Hematopoietic multipotent progenitor cell treated with erythropoietin and hydrocortisone succinate and interleukin-3 and kit ligand, for 8 days (in vitro differentiated cells): ENCODE measurements around the gene KMT5C.
"Not testable (repeated sequence)": the region's sequence is repeated elsewhere in the genome, so short reads cannot be mapped to it uniquely, and the experiment has no call there.

Experiments used
- DNase-seq: peaks from one replicate; pipeline ENCODE4 v3.0.0-alpha.2; 2015

Gene KMT5C

DNA sequence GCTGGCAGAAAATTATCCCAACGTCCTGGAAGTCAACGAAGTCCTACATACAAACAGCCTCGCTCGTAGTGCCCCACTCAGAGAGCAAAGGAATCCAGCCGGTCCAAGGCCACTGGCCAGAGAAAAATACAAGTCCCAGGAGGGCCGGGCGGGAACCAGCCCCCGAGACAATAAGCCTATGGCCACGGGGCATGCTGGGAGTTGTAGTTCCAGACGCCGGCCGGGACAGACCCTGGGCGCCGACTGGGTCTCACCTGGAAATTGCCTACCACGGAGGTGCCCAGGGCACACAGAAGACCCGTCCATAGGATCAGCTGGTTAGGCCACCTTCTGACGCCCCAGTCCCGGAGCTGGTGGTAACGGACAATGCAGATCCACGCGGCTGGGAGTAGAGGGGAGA is 19.9 kb upstream of the KMT5C start:
- no peak for DNase-seq

DNA sequence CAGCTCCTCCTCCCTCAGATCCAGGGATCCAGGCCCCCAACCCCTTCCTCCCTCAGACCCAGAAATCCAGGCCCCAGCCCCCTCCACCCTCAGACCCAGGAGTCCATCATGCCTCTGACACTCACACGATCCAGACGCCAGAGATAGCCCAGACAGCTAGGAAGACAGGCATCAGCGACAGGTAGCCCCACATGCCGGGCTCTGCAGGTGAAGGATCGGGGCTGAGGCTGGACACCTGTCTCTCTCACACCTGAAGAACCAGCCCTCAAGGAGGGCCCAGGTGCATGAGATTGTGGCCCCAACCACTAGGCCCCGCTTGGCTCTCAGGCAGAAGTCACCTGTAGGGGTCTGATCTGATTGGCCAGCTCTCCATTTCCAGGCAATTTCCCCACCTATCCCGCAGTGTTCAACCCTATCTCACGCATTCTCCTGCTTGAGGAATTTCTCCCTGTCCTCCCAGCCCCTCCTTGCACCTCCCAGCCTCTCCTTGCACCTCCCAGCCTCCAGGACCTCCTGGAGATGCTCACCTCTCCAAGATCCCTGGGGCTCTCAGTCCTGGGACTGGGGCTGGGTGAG is 18.7 kb upstream of the KMT5C start:
- no peak for DNase-seq

DNA sequence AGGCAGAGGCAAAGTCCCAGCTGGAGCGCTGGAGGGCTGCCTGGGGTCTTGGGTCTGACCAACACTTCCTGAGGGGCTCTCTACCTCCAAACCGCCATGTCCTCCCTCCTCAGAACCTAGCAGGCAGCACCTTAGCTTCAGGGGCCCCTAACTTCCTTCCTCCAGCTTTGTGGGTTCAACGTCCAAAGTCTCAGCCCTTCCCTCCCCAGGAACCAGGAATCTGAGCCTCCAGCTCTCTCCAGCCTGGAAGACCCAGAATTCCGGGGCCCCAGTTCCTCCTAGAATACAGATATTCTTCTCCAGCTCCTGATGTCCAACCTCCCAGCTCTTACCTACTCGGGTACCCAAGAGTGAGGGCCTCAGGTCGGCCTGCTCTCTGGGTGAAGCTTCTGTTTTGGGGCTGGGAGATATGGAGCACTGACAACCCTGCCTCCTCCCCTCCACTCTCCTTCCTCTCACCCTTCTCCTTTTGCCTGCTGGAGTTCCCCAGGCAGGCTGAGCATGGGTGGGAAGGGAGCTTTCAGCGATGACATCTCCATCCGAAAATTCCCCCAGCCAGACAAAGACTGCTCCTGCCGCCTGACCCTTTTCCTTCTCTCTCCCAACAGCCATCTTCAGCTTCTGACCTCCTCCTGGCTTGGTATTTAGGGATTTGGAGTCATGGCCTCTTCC is 18.1 kb upstream of the KMT5C start:
- no peak for DNase-seq

DNA sequence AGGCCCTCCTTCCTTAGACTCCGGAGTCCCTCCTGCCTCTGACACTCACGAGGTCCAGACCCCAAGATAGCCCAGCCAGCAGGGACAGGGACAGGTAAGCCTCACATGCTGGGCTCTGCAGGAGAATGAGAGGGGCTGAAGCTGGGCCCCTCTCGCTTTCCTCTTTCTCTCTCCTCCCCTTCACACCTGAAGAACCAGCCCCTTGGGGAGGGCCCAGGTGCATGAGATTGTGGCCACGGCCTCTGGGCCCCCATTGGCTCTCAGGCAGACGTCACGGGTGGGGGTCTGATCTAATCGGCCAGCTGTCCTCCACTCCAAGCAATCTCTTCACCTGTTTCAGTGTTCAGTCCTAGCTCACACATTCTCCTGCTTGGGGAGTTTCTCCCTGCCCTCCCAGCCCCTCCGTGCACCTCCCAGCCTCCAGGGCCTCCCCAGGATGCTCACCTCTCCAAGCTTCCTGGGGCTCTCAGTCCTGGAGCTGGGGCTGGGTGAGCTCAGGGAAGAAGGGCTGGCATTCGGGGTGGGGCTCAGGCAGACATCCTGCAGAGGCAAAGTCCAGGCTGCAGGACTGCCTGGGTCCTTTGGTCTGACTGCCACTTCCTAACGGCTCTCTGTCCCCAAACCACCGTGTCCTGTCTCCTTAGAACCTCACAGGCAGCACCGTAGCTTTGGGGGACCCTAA is 17.3 kb upstream of the KMT5C start:
- no peak for DNase-seq

DNA sequence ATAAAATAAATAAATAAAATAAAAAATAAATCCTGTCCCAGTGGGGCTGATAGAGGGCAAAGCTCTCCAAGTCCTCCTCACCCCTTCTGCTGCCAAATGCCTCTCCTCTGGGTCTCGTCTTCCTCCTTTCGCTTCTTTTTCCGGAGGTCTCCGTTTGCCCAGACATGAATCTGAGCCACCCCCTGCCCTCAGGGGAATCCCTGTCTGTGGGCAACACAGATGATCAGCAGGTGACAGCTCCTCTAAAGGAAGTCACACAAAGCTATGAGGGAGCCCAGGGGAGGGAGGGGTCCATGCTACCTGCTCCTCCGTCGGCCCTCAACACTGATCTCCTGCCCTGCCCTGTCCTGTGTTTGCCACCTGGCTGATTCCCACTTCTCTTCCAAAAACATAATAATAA is 15.0 kb upstream of the KMT5C start:
- no peak for DNase-seq

DNA sequence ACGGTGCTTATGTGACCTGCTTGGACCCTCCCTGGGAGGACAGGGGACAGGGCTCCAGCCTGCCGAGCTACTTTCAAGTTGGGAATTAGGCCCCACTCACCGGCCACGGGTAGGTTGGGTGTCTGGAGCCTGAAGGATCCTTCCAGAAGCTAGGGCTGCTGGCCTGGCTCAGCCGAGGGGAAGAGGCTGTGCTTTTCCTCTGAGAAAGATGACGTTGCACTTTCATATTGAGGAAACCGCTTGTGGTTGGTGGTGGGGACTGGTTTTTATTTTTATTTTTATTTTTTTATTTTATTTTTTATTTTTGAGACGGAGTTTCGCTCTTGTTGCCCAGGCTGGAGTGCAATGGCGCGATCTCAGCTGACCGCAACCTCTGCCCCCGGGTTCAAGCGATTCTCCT is 14.5 kb upstream of the KMT5C start, which contains the start of gene TMEM150B:
TMEM150B (minus strand) TSS at position 170 of the 400 bp plus-strand sequence. CDS start 4,305 bp downstream, outside the sequence.
- peak; percentile 28 for DNase-seq

DNA sequence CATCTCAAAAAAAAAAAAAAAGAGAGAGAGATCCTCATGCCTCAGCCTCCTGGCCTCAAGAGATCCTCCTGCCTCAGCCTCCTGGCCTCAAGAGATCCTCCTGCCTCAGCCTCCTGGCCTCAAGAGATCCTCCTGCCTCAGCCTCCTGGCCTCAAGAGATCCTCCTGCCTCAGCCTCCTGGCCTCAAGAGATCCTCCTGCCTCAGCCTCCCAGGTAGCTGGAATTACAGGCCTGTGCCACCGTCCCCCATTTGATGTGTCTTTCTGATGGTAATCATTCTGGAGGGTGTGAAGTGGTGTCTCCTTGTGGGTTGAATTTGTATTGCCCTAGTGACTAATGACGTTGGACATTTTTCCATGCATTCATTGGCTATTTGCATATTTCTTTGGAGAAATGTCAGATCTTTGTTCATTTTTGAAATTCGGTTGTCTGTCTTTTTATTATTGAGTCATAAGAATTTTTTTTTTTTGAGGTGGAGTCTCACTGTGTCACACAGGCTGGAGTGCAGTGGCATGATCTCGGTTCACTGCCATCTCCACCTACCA is 10.8 kb upstream of the KMT5C start:
- DNase-seq, result peak; percentile 28

DNA sequence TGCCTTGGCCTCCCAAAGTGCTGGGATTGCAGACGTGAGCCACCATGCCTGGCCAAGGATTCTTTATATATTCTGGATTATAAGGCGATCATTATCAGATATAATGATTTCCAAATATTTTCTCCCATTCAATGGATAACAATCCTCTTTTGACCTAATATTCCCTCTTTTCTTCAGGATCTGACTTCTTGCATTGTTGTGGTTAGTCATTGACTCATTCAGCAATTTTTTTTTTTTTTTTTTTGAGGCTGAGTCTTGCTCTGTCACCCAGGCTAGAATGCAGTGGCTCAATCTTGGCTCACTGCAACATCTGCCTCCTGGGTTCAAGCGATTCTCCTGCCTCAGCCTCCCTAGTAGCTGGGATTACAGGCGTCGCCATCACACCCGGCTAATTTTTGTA is 9.9 kb upstream of the KMT5C start:
- DNase-seq, result not testable (repeated sequence)

DNA sequence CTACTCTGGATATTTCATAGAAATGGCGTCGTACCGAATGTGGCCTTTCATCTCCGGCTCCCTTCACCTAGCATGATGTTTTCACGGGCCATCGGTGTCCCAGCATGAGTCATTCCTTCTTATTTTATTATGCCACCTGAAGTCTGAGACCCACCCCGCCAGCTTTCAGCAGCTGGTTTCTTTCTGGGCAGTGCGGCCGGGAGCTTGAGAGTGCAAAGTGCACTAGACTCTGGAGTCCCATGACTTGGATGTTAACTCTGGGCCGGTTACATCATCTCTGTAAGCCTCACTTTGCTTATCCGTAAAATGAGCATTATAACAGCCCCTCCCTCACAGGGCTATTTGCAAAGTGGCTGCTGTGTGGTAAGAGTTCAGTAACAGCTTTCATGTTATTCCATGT is 5.8 kb upstream of the KMT5C start:
- DNase-seq, result no peak

DNA sequence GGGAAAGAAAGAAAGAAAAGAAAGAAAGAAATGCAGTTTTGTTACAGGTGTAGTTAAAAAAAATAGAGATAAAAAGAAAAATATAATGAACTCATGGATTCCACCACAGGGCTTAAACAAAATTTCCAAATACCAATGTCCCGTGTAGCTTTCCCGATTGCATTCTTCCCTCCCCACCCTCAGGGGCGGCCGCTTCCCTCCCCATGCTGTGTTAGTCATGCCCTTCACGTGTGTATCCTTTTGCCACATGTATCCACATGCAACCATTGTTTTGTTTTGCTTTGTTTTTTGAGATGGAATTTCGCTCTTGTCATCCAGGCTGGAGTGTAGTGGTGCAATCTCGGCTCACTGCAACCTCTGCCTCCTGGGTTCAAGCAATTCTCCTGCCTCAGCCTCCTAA is 3.6 kb upstream of the KMT5C start:
- DNase-seq, result no peak

DNA sequence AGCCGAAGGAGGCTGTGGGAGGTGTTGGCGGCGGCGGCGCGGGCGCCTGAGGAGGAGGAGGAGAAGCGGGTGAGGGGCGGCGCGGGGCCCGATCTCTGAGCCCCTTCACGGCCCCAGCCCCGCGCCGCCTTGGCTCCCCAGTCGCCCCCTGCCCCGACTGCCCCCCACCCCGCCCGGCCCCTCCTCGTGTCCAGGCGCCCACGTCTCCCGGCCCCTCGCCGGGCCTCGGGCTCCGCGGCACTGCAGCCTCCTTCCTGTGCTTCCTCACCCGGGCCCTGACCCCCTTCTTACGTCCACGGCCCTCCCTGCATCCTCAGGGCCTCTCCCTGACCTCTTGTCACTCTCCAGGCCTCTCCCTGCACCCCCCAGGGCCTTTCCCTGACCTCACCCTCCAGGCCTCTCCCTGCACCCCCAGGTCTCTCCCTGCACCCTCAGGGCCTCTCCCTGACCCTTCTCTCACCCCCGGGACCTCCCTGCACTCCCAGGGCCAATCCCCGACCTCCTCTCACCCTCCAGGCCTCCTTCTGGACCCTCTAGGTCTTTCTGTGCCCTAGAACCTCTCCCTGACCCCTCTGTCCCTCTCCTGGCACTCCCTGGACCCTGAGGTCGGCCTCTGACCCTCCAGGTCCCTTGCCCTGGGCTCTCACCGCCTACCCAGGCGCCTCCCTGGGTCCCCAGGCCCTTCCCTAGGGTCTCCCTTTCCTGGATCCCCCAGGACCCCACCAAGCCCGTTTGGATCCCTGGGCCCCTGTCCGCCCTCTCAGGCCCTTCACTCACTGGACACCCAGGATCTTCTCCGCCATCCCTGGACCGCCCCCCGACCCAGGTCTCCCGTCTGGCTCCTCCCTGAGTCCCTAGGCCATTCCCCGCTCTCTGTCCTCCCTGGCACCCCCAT is 460 bp downstream of the KMT5C start:
- peak; percentile 37 for DNase-seq

DNA sequence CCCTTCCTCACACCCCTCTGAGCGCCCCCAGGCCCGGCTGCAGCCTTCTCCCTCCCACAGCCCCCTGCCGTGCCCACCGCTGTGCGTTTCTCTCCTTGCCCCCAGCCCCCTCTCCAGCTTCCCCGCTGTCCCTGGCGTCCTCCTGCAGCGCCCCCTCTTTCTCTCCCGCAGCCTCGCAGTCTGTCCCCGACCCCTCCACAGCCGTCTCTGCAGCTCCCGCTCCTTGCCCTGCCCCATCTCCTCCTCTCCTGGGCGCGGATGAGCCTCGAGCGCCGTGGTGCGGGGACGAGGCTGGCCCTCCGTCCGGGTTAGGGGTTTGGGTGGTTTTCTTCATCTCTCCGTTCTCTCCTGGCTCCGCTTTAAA is 1.1 kb downstream of the KMT5C start:
- peak; percentile 23 for DNase-seq

DNA sequence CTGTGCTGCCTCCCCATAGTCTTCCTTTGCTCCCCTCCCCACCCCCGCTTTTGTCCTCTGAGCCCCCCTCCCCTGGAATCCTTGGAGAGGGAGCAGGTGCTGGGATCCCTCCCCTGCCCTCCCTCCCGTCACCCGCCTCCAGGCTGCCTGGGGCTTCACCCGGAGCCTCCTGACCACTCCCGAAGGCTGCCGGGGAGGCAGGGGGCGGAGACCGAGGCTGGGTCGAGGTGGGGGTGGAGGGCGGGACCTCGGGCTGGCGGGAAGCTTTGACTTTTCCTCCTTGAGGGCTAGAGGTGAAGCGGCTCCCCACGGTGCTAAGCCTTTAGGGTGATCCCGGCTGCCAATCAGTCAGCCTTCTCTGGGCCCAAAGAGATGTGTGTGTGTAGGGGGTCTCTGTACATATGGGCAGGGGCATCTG is 1.5 kb downstream of the KMT5C start:
- peak; percentile 78 for DNase-seq

DNA sequence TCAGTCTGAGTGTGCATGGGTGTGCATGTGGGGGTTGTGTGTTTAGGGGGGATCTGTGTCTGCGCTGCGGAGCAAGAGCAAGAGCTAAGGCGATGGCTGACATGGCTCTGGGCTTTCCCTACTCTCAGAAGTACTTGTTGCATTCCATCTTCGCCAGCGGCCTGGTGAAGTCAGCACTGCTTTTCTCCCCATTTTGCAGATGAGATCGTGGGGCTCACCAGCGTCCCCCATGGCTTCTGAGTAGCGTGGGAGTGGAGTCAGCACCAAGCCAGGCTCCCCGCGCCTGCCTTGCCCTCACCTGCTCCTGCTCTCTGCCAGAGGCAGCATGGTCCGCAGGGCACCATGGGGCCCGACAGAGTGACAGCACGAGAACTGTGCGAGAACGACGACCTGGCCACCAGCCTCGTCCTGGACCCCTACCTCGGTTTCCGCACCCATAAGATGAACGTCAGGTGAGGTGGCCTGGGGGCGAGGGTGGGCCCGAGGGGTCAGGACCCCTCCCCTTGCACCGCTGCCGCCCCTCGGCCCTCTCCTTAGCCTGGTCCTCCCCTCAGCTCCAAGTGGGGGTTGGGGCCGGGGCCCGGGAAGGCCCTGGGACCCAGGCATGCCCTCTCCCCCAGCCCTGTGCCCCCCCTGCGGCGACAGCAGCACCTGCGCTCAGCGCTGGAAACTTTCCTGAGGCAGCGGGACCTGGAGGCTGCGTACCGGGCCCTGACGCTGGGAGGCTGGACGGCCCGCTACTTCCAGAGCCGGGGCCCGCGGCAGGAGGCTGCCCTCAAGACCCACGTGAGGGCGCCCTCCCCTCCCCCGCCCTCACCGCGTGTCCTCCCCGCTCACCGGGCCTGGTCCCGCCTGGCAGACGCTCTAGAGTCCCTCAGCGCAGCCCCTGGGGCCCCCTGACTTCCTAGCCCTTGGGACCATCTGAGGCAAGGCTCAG is 2.2 kb downstream of the KMT5C start:
- no peak for DNase-seq

DNA sequence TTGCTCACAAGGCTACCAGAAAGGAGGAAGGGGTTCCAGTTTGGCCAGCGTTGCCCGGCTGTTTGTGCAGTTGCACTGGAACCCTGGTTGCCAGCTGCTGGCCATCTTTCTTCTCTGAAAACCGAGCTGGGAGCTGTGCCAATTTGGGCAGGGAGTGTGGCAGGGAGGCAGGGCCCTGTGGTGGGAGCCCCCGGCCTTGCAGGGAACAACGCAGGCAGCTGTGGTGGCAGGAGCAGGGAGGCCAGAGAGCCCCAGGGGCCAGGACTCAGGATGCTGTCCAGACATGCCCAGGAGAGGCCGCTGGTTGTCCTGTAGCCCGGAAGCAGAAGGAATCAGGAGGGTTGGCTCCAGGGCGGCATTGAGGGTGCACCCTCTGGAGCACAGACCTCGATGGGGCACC is 4.8 kb downstream of the KMT5C start:
- DNase-seq, result peak; percentile 53

DNA sequence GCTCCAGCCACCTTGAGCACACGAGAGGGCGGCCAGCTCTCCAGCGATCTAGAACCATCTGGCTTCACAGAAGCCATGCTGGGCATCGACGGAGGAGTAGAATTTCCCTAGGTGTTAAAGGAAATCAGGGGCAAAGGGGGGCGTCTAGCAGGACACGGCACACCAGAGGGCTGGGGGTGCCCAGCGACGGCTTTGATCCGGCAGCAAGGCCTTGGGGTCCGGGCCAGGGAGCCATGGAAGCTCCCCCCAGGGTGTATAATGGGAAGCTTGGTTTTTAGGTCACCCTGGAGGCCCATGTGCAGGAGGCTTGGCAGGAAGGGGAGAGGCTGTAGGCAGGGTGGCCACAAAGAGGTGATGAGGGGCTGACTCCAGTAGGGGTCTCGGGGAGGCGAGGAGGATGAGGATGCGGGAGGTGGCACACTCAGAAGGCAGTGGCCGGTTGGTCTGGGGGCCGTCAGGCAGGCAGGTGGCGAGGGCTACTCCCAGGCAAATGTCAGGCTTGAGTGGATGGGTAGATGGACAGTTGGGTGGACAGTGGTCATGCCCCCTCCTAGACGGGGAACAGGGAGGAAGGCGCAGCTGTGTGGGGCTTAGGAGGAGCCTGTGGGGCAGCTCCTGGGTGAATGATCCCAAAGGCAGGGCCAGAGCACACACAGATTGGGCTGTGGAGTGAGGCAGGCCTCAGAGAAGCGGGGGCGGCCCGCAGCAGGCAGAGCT is 5.6 kb downstream of the KMT5C start:
- DNase-seq, result no peak

DNA sequence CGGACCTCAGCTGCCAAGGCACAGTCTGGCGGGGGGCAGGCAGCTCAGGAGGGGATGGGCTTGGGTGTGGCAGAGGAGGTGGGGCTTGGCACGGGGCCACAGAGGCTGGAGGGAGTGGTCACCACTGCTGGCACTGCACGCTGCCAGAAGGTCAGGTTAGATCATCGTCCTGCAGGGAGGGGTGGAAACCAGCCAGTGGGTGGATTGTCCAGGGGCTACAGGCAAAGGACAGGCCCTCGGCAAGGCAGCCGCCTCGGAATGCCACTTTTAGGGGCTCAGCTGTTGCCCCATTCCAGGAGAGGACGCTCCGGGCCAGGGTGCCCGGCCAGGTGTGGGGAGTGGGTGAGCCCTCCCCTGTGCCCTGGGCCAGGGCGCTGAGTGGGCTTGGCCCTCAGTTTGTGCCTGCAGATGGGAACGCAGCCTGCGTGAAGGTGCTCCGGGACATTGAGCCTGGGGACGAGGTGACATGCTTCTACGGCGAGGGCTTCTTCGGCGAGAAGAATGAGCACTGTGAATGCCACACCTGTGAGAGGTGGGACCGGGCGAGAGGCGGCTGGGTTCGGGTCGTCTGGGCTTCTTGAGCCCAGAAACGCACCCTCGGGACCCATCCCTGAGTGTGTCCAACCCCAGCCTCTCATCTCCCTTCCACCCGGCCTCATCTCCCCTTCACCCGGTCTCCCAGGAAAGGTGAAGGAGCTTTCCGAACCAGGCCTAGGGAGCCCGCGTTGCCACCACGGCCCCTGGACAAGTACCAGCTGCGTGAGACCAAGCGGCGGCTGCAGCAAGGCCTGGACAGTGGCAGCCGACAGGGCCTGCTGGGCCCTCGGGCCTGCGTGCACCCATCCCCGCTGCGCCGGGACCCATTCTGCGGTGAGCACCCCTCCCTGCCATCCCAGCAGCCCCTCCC is 6.4 kb downstream of the KMT5C start:
- peak; percentile 79 for DNase-seq

DNA sequence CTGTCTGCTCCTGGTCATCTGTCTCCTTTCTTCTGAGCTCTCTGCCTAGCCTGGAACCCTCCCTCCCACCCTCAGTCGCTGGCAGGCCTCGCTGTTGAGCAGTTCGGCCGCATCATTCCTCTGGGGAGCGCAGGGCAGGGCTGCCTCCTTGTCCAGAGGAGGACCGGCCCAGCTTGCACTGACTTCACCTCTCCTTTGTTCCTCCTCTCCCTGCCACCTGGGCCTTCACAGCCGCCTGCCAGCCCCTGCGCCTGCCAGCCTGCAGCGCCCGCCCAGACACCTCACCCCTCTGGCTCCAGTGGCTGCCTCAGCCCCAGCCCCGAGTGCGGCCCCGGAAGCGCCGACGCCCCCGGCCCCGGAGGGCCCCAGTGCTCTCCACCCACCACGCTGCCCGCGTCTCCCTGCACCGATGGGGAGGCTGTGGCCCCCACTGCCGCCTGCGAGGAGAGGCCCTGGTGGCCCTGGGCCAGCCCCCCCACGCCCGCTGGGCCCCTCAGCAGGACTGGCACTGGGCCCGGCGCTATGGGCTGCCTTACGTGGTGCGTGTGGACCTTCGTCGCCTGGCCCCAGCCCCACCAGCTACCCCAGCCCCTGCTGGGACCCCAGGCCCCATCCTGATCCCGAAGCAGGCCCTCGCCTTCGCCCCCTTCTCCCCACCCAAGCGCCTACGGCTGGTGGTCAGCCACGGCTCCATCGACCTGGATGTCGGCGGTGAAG is 7.2 kb downstream of the KMT5C start:
- no peak for DNase-seq

DNA sequence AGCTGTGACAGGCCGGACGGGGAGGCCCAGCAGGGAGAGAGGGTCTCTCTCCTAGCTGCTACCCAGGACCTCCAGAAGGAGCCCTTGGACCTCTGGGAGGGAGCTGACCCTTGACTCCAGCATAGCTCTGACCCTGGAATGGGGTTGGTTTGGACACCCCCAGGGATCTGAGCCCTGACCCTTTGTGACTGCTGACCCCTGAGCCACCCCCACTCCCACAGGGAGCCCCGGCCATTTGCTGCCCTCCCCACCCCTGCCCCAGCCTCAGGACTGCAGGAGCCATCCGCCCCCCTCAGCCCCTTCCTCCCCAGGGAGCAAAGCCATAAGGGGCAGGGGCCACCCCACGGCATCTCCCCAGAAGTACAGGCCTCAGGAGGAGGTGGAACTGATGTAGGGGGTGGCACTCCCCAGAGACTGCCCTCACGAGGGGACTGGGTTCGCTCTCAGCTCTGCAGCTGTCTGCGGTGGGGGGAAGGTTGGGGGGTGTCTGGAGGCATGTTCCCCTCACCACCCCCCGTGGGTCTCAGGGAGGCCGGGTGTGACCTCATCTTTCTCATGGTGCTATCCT is 7.8 kb downstream of the KMT5C start:
- no peak for DNase-seq
